HEK293T (cell line): ENCODE measurements around the gene CALHM3.
"Not testable (repeated sequence)": the region's sequence is repeated elsewhere in the genome, so short reads cannot be mapped to it uniquely, and the experiment has no call there.

ENCODE experiments used
- CTCF ChIA-PET: fragments of 350-600 bp; formaldehyde crosslinking; extraction: SDS; loops from one replicate; lab custom pipeline; 2021; ENCODE audit warnings: antibody characterized with exemption, inconsistent platforms; lab: Yijun Ruan, JAX
- POLR2A ChIA-PET: fragments of 350-600 bp; formaldehyde crosslinking; extraction: SDS; loops from one replicate; lab custom pipeline; 2020; ENCODE audit warnings: antibody characterized with exemption, inconsistent platforms; lab: Yijun Ruan, JAX
- DNase-seq: peaks from one replicate; pipeline ENCODE4 v3.0.0; 2012; ENCODE audit warnings: mixed read lengths; ENCODE audit errors: extremely low spot score
- ARNT ChIP-seq: fragments of 450-650 bp; IDR thresholded peaks from 2 replicates; pipeline ENCODE4 v1.6.1; 2017; ENCODE audit warnings: mild to moderate bottlenecking
- BHLHE40 ChIP-seq: fragments of 450-650 bp; IDR thresholded peaks from 2 replicates; pipeline ENCODE4 v1.6.1; 2016; ENCODE audit warnings: mild to moderate bottlenecking, moderate library complexity, borderline replicate concordance
- CTBP1 ChIP-seq: fragments of 450-650 bp; IDR thresholded peaks from 2 replicates; pipeline ENCODE4 v1.6.1; 2016; ENCODE audit warnings: borderline replicate concordance
- ELF4 ChIP-seq: fragments of 450-650 bp; IDR thresholded peaks from 2 replicates; pipeline ENCODE4 v1.6.1; 2017; ENCODE audit warnings: antibody characterized with exemption
- FOXA1 ChIP-seq: fragments of 450-650 bp; IDR thresholded peaks from 2 replicates; pipeline ENCODE4 v1.6.1; 2016; ENCODE audit warnings: mild to moderate bottlenecking
- FOXK2 ChIP-seq: fragments of 450-650 bp; IDR thresholded peaks from 2 replicates; pipeline ENCODE4 v1.6.1; 2016; ENCODE audit warnings: mild to moderate bottlenecking
- FOXM1 ChIP-seq: fragments of 450-650 bp; IDR thresholded peaks from 2 replicates; pipeline ENCODE4 v1.6.1; 2017; ENCODE audit warnings: mild to moderate bottlenecking, borderline replicate concordance
- HDGF ChIP-seq: fragments of 450-650 bp; IDR thresholded peaks from 2 replicates; pipeline ENCODE4 v1.6.1; 2017; ENCODE audit warnings: antibody characterized with exemption, borderline replicate concordance
- L3MBTL2 ChIP-seq: fragments of 450-650 bp; conservative IDR thresholded peaks from 2 replicates; pipeline ENCODE4 v1.6.1; 2016; ENCODE audit warnings: mild to moderate bottlenecking
- LEF1 ChIP-seq: fragments of 450-650 bp; IDR thresholded peaks from 2 replicates; pipeline ENCODE4 v1.6.1; 2017; ENCODE audit warnings: mild to moderate bottlenecking, borderline replicate concordance
- NFRKB ChIP-seq: fragments of 450-650 bp; IDR thresholded peaks from 2 replicates; pipeline ENCODE4 v1.6.1; 2016; ENCODE audit warnings: mild to moderate bottlenecking, moderate library complexity
- PKNOX1 ChIP-seq: fragments of 450-650 bp; IDR thresholded peaks from 2 replicates; pipeline ENCODE4 v1.6.1; 2016
- SP1 ChIP-seq: fragments of 450-650 bp; IDR thresholded peaks from 2 replicates; pipeline ENCODE4 v1.6.1; 2017
- SUZ12 ChIP-seq: fragments of 450-650 bp; IDR thresholded peaks from 2 replicates; pipeline ENCODE4 v1.6.1; 2016; ENCODE audit warnings: mild to moderate bottlenecking
- TARDBP ChIP-seq: fragments of 450-650 bp; IDR thresholded peaks from 2 replicates; pipeline ENCODE4 v1.6.1; 2016
- ZNF384 ChIP-seq: fragments of 450-650 bp; IDR thresholded peaks from 2 replicates; pipeline ENCODE4 v1.6.1; 2016

CALHM3 gene

GRCh38 chr10:103492655-103493261 is 13.7 kb upstream of the CALHM3 start:
- no peak for TF ChIP-seq TARDBP
- CTCF ChIA-PET, result interaction anchor here (0.5 to 2.7 kb wide), 7 partner anchors 10 to 249 kb away, joined by 3 to 8 read pairs (median 4); no protein-coding TSS in a partner anchor
- no peak for DNase-seq
- POLR2A ChIA-PET, result no interaction called here

- ChIA-PET POLR2A (interaction anchor here (1.0 to 1.1 kb wide), 2 partner anchors 17 to 124 kb away, joined by 3 to 5 read pairs; partner anchors contain the start of gene TAF5), CTCF (interaction anchor here (0.6 to 2.7 kb wide), 6 partner anchors 9 to 248 kb away, joined by 3 to 7 read pairs (median 4); no protein-coding TSS in a partner anchor)
- TF ChIP-seq LEF1 (no peak), TARDBP (no peak), L3MBTL2 (no peak), PKNOX1 (no peak), FOXK2 (no peak), SUZ12 (no peak), FOXA1 (no peak), ZNF384 (no peak), FOXM1 (no peak), HDGF (no peak)
- DNase-seq, result no peak
Observed at GRCh38 chr10:103491729-103492364, 12.8 kb upstream of the CALHM3 start.

GRCh38 chr10:103490986-103491314 is 11.9 kb upstream of the CALHM3 start:
- ChIA-PET CTCF (interaction anchor here (0.6 to 2.7 kb wide), 4 partner anchors 10 to 1655 kb away, joined by 3 to 7 read pairs (median 5); no protein-coding TSS in a partner anchor), POLR2A (interaction anchor here (1.0 to 1.1 kb wide), 2 partner anchors 16 to 123 kb away, joined by 3 to 5 read pairs; partner anchors contain the start of gene TAF5)
- DNase-seq, result no peak
- TF ChIP-seq ZNF384 (no peak), NFRKB (no peak), HDGF (no peak), LEF1 (no peak), FOXA1 (no peak), FOXK2 (no peak), SP1 (no peak), L3MBTL2 (no peak), ARNT (no peak), SUZ12 (no peak), TARDBP (no peak), BHLHE40 (no peak), CTBP1 (no peak), FOXM1 (no peak), ELF4 (no peak), PKNOX1 (no peak)

GRCh38 chr10:103487410-103487708 is 8.3 kb upstream of the CALHM3 start:
- POLR2A ChIA-PET, result no interaction called here
- no peak for DNase-seq
- no peak for TF ChIP-seq CTBP1
- no peak for TF ChIP-seq FOXM1
- no peak for TF ChIP-seq HDGF
- no peak for TF ChIP-seq SUZ12
- TF ChIP-seq L3MBTL2, result no peak
- TF ChIP-seq FOXK2, result no peak
- TF ChIP-seq ELF4, result no peak
- no peak for TF ChIP-seq PKNOX1
- CTCF ChIA-PET, result no interaction called here

DNA sequence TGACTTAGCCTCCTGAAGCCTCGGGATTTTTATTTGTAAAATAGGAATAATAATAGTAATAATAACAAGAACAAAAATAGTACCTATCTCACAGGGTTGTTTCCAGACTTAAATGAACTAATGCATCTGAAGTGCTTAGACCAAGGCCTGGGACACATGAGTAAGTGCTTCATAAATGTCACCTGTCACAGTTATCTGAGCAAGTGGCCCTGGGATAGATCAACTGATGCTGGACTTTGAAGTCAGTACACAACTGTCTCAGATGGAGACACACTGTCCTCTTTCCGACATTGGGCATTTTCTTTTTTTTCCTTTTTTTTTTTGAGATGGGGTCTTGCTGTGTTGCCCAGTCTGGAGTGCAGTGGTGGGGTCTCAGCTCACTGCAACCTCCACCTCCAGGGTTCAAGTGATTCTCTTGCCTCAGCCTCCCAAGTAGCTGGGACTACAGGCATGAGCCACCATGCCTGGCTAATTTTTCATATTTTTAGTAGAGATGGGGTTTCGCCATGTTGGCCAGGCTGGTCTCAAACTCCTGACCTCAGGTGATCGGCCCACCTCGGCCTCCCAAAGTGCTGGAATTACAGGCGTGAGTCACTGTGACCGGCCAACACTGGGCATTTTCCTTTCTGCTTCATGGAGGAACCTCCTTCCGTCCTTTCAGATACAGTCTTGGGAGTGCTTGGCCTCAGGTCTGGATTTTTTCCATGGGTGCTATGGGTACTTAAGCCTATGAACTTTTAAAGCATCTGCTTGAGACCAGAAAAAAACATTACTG is 7.8 kb upstream of the CALHM3 start:
- POLR2A ChIA-PET, result not testable (repeated sequence)
- CTCF ChIA-PET, result interaction anchor here (0.8 to 1.7 kb wide), 3 partner anchors 13 to 21 kb away, joined by 3 to 5 read pairs (median 5); no protein-coding TSS in a partner anchor

DNA sequence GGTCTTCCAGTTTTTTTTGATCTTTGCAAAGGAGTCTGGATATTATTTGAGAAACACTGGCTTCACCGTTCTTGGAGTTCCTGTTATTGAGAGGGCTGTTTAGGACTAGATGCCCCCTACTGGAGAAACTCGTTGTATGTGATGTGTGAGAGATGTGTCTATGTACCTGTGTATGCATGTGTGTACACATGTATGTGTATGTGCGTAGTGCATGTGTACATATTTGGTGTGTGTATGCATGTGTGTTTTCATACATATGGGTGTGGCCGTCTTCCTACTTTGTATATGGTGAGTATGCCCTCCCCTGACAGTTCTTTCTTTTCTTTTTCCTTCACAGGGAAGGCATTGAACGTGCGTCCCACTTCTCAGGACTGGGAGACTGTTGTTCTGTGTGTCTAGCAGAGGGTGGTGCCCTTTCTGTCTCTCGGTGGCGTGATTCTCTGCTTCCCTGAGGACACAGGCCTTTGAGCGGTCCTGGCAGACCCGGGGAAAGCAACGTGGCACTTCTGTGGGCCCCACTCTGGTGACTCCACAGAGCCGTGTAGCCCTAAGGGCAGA is 3.0 kb upstream of the CALHM3 start:
- no peak for TF ChIP-seq PKNOX1
- TF ChIP-seq SP1, result no peak
- peak; percentile 85; the same call in 1 of the 2 replicates for TF ChIP-seq HDGF
- no peak for TF ChIP-seq LEF1
- no peak for TF ChIP-seq ZNF384
- TF ChIP-seq FOXA1, result no peak
- TF ChIP-seq L3MBTL2, result no peak
- TF ChIP-seq FOXM1, result no peak
- TF ChIP-seq CTBP1, result no peak
- TF ChIP-seq BHLHE40, result no peak
- TF ChIP-seq SUZ12, result no peak
- no peak for TF ChIP-seq FOXK2
- peak; percentile 15; the same call in 1 of the 2 replicates for TF ChIP-seq NFRKB
- no peak for TF ChIP-seq ARNT
- TF ChIP-seq ELF4, result no peak
- no peak for TF ChIP-seq TARDBP
- POLR2A ChIA-PET, result no interaction called here
- peak; percentile 76 for DNase-seq
- CTCF ChIA-PET, result interaction anchor here (0.8 to 1.2 kb wide), 2 partner anchors 9 to 12 kb away, joined by 3 to 5 read pairs; no protein-coding TSS in a partner anchor

More for the DNA sequence above, 7.8 kb upstream of the CALHM3 start:
- not testable (repeated sequence) for DNase-seq
